Esophagus muscularis mucosa (tissue), 4 donors: ENCODE data around the gene CACHD1. TPM values are rescaled to one million over a fixed set of nuclear protein-coding genes. Genes with fewer than 3 reads are reported as not detected.
A peak's percentile ranks its signal among the peaks of the same experiment; 100 is the strongest.

Source experiments
- DNase-seq: peaks from one replicate; pipeline ENCODE4 v3.0.0-alpha.2; 2017; ENCODE audit errors: extremely low spot score
- H3K27ac ChIP-seq, 4 donors: fragments of 200-600 bp; sonication (generic); replicated peaks in 1 of 4; 1 replicate in 3 of 4; 2 replicates in 1 of 4; pipeline ENCODE4 v1.5.1; 2016 to 2019; ENCODE audit warnings: mild to moderate bottlenecking in 1 of 4
- H3K27me3 ChIP-seq, 4 donors: fragments of 200-600 bp; sonication (generic); one replicate each; pipeline versions ENCODE4 v1.5.1 to v1.6.0; 2016 to 2019
- H3K36me3 ChIP-seq, 4 donors: fragments of 200-600 bp; sonication (generic); one replicate each; pipeline ENCODE4 v1.5.1; 2016 to 2019
- H3K4me1 ChIP-seq, 4 donors: fragments of 200-600 bp; sonication (generic); one replicate each; pipeline ENCODE4 v1.5.1; 2016 to 2019
- H3K4me3 ChIP-seq, 4 donors: fragments of 200-600 bp; sonication (generic); 1 replicate in 2 of 4; 2 replicates in 2 of 4; pipeline ENCODE4 v1.5.1; 2016 to 2019; ENCODE audit warnings: mild to moderate bottlenecking in 4 of 4, moderate library complexity in 1 of 4
- H3K9me3 ChIP-seq, 4 donors: fragments of 200-600 bp; sonication (generic); 1 replicate in 3 of 4; 2 replicates in 1 of 4; pipeline ENCODE4 v1.5.1; 2016 to 2019
- EP300 ChIP-seq: sonication (generic); formaldehyde crosslinking; IDR thresholded peaks from one replicate; pipeline ENCODE4 v1.6.1; 2017; ENCODE audit warnings: antibody characterized with exemption
- POLR2A ChIP-seq: fragments of 450-650 bp; IDR thresholded peaks from one replicate; pipeline ENCODE4 v1.6.1; 2017; ENCODE audit warnings: antibody characterized with exemption, moderate library complexity, mild to moderate bottlenecking, low read depth
- POLR2AphosphoS5 ChIP-seq, 2 donors: sonication (generic); formaldehyde crosslinking; IDR thresholded peaks; one replicate each; pipeline ENCODE4 v1.6.1; 2017; ENCODE audit warnings: antibody characterized with exemption in 2 of 2
- WGBS: methylation state at CpG from one replicate; pipeline ENCODE4 v1.1.5; 2018; 5-methylcytosine and 5-hydroxymethylcytosine counted together
- intact Hi-C: fragments of 100-400 bp; cut with DNase I; formaldehyde crosslinking; loops from one replicate; pipeline ENCODE4 v1.15.1; 2023
- total RNA-seq, 4 donors: library from RNA; depleted of rRNA; stranded (reverse); fragments of >200 nt; gene quantifications; one replicate each; pipeline versions ENCODE4 v1.1.0 to v1.2.1, GENCODE V29; 2016
- TF ChIP-seq, protein P1 (sequence below), 3 experiments: fragments of 200-600 bp in 2 of 3; fragments of 450-650 bp in 1 of 3; sonication (generic) in 2 of 3; IDR thresholded peaks; one replicate each; pipeline ENCODE4 v1.5.1; 2017 to 2019; ENCODE audit warnings: antibody characterized with exemption in 3 of 3, mild to moderate bottlenecking in 2 of 3, moderate library complexity in 1 of 3

The CACHD1 gene
- total RNA-seq, 4 donors from 2014 or later, result 6.6 to 10.7 (median 10.1) TPM

DNA sequence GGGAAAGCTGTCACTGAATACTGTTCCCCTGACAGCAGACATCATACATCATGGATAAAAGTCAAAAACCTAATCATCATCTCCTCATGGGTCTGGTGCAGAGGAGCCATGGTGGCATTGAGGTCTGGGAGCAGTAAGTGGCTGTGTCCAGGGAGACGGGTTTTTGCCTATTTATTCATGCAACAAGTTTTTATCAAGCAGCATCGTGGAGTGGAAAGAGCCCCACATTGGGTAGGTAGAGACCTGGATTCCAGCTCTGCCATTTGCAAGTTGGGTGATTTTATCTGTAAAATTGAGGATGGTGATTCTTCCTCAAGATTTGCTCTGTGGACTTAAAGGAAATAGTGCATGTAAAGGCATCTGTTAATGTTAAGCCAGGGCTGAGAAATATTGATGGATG, 4.2 kb downstream of the CACHD1 start:
- Histone ChIP-seq H3K27me3 (peaks cover 0 to 22% (median 2%) of the 10 kb centered on the region in 4 donors), H3K9me3 (no peaks in the 10 kb centered on the region), H3K27ac (no peak overlapping the region), H3K4me3 (no peak overlapping the region), H3K36me3 (no peaks in the 10 kb centered on the region), H3K4me1 (peaks cover 27 to 76% (median 64%) of the 10 kb centered on the region in 4 donors)
- WGBS, result 93% methylated on average over 2 of the region's 2 CpGs
- TF ChIP-seq, protein P1, sequence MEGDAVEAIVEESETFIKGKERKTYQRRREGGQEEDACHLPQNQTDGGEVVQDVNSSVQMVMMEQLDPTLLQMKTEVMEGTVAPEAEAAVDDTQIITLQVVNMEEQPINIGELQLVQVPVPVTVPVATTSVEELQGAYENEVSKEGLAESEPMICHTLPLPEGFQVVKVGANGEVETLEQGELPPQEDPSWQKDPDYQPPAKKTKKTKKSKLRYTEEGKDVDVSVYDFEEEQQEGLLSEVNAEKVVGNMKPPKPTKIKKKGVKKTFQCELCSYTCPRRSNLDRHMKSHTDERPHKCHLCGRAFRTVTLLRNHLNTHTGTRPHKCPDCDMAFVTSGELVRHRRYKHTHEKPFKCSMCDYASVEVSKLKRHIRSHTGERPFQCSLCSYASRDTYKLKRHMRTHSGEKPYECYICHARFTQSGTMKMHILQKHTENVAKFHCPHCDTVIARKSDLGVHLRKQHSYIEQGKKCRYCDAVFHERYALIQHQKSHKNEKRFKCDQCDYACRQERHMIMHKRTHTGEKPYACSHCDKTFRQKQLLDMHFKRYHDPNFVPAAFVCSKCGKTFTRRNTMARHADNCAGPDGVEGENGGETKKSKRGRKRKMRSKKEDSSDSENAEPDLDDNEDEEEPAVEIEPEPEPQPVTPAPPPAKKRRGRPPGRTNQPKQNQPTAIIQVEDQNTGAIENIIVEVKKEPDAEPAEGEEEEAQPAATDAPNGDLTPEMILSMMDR (IDR thresholded peaks at IDR 0.05), result no peak
- TF ChIP-seq POLR2AphosphoS5 (IDR thresholded peaks at IDR 0.05) (no peak), EP300 (no peak), POLR2A (no peak)
- peak; percentile 62 for DNase-seq
- intact Hi-C loops, result loop anchor here (5.0 to 10.0 kb wide), 2 partner anchors 71 to 203 kb away; no protein-coding TSS in a partner anchor

DNA sequence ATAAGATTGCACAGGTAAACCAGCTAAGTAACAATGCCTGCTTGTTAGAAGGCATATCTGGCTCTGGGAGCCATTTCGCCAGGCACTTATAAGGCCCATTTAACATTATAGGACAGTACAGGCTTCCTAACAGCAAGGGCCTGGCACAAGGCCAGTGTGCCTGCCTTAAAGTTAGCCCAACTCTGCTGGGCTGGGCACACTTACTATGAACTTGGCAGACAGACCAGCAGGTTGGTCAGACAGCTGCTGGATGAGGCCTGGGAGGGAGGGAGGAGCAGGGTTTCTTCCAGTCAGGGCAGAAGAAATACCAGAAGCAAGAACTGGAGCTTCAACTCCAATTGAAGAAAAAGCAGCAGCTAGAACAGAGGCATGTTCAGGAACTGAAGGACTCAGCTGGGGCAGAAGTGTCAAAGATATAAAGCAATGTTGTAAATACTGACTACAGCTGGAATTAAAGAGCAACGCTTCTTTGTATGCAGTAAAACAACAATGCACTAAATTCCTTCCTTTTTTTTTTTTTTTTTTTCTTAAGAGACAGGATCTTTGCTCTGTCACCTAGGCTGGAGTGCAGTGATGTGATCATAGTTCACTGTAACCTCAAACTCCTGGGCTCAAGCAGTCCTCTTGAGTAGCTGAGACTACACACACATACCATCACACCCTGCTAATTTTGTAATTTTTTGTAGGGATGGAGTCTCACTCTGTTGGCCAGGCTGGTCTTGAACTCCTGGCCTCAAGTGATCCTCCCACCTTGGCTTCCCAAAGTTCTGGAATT, 4.9 kb downstream of the CACHD1 start:
- peak overlapping the region in 1 of 4 donors; percentile 70 for H3K27ac ChIP-seq
- intact Hi-C loops, result loop anchor here (5.0 to 10.0 kb wide), 2 partner anchors 70 to 202 kb away; no protein-coding TSS in a partner anchor
- H3K4me1 ChIP-seq, result peaks cover 32 to 74% (median 57%) of the 10 kb centered on the region in 4 donors
- TF ChIP-seq POLR2A, result no peak
- peak; percentile 91 for DNase-seq
- WGBS, result 53% methylated on average over 2 of the region's 2 CpGs
- H3K27me3 ChIP-seq, result peaks cover 0 to 22% (median 2%) of the 10 kb centered on the region in 4 donors
- no peak overlapping the region for H3K4me3 ChIP-seq
- no peaks in the 10 kb centered on the region for H3K9me3 ChIP-seq
- no peaks in the 10 kb centered on the region for H3K36me3 ChIP-seq

DNA sequence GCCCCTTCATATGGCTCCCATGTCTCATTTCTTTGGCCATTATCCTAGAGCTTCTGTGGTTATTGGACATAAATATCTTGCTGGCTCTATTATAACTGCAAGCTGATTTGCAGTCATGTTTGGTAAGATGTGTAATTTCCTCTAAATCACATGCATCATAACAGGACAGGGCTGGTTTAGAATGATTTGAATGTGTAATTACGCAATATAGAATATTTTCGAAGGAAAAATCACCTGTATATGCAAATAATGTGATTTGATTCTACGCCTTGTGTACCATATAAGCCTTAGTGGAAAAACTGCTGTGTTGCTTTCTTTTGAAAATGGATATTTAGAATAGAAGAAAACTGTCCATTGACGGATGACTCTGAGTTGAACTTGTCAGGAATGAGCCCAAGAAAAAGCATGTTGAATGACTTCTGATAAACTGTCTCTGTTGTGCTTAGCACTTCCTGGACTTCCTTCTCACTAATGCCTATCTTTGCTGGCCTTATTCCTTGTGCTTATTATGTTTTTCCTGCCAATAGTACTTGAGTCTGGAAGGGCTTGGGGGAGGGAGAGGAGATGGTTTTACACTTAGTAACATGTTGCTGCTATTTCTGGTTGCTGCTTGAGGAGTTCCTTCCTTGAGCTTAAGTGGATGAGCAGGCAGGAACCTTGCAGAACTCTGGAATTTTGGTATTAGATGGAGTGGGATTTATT, 6.5 kb downstream of the CACHD1 start:
- Histone ChIP-seq H3K4me1 (peaks cover 37 to 72% (median 50%) of the 10 kb centered on the region in 4 donors), H3K9me3 (no peaks in the 10 kb centered on the region), H3K27ac (peak overlapping the region in 3 of 4 donors; percentile 23 to 70 (median 50)), H3K4me3 (no peak overlapping the region), H3K27me3 (peaks cover 0 to 12% (median 0%) of the 10 kb centered on the region in 4 donors), H3K36me3 (no peaks in the 10 kb centered on the region)
- TF ChIP-seq POLR2A (no peak), POLR2AphosphoS5 (IDR thresholded peaks at IDR 0.05) (peak; percentile 26 to 28), EP300 (peak; percentile 6)
- WGBS, result 65% methylated on average over 4 of the region's 4 CpGs
- intact Hi-C loops, result loop anchor here (10.0 kb wide), 1 partner anchor 68 kb away; no protein-coding TSS in a partner anchor
- DNase-seq, result no peak

DNA sequence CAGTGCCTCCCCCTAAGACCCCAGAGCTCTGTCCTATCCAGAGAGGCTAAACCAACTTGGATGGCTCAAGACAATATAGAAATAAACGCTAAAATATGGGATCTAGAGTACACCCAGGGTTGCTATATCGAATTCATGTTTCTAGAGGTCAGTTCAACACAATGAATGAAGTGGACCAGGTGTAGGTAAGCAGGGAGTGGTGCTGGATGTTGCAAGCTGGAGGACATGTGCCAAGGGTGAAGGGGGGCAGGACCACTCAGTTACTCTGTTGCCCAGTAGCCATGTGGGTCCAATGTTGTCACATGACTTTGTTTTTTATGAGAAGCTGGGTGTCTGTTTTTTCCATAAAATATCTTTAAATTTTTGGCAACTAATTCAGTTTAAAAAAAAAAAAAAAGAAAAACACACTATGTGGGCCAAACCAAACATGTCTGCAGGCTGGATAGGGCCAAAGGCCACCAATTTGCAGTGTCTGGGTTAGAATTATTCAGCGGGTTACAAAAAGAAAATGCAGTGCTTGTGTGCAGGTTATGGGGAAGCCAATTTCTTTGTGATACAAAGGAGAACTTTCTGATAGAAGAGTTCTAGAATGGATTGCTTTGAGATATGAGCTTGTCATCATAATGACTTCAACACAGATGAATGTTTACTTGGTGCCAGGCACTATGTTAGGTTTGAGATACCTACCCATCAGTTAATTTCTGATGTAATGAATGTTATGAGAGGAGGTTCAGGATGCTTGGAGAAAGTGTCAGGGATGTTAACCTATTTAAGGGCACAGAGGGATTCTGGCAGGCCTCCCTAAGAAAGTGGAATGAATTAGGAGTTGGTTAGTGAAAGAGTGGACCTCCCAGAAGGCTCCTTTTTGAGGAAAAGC, 8.9 kb downstream of the CACHD1 start:
- TF ChIP-seq EP300 (no peak), POLR2A (no peak), POLR2AphosphoS5 (IDR thresholded peaks at IDR 0.05) (no peak)
- TF ChIP-seq, protein P1 (IDR thresholded peaks at IDR 0.05), result no peak
- intact Hi-C loops, result loop anchor here (10.0 kb wide), 1 partner anchor 66 kb away; no protein-coding TSS in a partner anchor
- no peak overlapping the region for H3K4me3 ChIP-seq
- H3K9me3 ChIP-seq, result no peaks in the 10 kb centered on the region
- H3K27ac ChIP-seq, result no peak overlapping the region
- 86% methylated on average over 3 of the region's 3 CpGs for WGBS
- H3K36me3 ChIP-seq, result no peaks in the 10 kb centered on the region
- peaks cover 37 to 61% (median 45%) of the 10 kb centered on the region in 4 donors for H3K4me1 ChIP-seq
- H3K27me3 ChIP-seq, result no peaks in the 10 kb centered on the region
- no peak for DNase-seq

DNA sequence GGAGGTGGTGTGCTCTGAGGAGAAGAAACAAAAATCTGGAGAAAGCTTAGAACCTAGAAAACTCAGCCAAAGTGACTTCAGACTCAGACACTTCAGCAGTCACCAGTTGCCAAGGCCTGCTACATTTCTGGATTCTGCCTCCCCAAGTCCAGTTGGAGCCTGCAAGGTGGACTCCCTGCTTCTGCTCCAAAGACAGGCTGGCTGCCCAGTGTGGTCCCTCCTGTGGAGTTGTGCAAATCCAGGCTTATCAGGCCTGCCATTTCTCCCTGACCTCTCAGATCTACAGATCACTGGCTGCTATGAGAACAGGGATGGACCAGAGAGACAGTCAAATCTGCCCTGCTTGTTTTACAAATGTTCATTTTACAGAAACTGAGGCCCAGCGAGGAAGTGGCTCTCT, 9.9 kb downstream of the CACHD1 start:
- no peak for TF ChIP-seq EP300
- no peak for TF ChIP-seq POLR2AphosphoS5 (IDR thresholded peaks at IDR 0.05)
- TF ChIP-seq POLR2A, result no peak
- TF ChIP-seq, protein P1 (IDR thresholded peaks at IDR 0.05), result no peak
- Histone ChIP-seq H3K27me3 (no peaks in the 10 kb centered on the region), H3K27ac (no peak overlapping the region), H3K36me3 (no peaks in the 10 kb centered on the region), H3K4me3 (no peak overlapping the region), H3K4me1 (peaks cover 32 to 61% (median 38%) of the 10 kb centered on the region in 4 donors), H3K9me3 (no peaks in the 10 kb centered on the region)
- no peak for DNase-seq
- intact Hi-C loops, result loop anchor here (10.0 kb wide), 1 partner anchor 65 kb away; no protein-coding TSS in a partner anchor
- 96% methylated on average over 1 of the region's 1 CpG for WGBS
